NCI-H1694 (cell line): ENCODE results near the gene SEMA3G.

Experiments
- DNase-seq: peaks from one replicate; lab custom pipeline; 2025; lab: John Stamatoyannopoulos, UW

The SEMA3G gene

DNA sequence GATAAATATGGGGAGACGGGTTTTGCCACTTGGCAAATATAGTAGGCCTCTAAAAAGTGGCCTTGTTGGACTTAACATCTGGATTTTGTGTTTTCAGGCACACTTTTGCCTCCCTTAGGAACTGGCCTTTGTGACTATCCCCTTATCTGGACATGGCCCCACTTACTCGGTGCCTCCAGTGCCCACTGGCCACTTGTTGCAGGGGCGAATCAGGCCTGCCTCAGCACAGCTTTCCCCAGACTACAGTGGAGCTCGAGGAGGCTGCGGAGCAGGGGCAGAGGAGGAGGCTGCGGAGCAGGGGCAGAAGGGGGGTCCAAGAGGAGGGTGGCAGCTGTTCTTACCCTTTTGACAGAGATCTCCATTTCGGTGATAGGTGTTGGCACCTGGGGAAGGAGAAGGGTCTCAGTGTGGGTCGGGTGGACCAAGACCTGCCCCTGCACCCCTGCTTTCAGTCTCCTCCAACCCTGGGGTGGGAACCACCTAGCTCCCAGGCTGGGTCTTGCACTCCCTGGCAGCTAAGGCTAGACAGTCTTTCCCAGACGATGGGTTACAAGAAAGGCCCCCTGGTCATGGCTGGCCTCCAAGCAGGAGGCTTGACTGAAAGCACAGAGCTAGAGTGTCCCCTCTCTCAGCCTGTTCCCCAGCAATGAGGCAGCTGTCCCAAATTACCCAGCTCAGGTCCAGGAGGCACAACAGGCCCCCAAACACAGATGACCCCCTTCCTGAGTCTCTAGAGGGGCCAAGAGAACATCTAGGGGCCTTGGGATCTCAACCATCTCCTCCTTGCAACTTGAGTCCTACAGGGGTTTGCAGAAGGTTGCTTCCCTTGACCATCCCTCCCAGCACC is 6.1 kb downstream of the SEMA3G start:
- DNase-seq, result no peak

DNA sequence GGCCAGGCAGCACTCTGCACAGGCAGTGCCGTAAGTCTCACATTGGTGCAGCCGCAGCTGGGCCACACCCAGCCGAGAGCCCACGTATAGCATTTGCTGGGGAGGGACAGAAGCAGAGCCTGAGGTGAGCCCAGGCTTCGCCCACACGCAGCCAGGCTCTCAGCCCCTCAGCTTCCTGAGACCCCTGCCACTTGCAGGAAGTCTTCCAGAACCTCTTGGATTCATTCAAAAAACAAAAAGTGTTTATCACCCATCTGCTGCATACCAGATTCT is 6.9 kb downstream of the SEMA3G start:
- DNase-seq, result no peak

DNA sequence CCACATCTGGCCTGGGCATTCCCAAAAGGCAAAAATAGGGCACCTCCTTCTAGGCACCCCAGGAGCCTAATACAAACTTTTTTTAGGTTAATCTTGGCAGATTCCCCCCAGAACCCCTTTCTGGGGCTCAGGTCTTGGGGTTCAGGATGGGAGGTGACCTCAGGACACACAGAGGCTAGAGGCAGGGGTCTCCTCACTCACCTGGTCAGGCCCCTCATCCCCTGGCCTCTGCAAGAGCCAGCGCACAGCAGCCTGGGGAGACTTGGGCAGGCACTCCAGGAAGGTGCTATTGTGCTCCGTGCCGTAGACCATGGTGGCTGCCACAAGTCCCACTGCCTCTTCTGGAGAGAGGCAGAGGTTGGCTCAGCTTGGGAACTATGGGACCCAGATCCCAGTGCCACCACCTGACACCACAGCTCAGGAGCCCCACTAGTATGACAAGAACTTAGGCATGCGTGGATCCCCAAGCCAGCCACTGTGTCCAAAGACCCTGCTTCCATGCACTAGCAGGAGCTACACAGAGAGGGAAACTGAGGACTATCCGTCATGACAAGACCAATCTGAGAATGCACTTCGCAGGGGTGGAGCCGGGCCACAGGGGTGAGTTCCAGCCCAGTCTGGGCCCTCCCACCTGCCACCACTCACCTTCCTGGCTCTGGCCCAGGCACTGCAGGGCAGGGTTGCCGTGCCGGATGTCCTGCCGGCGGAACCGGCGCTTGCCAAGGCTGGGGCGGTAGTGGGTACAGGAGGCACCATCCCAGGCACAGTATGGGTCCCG is 7.4 kb downstream of the SEMA3G start:
- DNase-seq, result no peak

DNA sequence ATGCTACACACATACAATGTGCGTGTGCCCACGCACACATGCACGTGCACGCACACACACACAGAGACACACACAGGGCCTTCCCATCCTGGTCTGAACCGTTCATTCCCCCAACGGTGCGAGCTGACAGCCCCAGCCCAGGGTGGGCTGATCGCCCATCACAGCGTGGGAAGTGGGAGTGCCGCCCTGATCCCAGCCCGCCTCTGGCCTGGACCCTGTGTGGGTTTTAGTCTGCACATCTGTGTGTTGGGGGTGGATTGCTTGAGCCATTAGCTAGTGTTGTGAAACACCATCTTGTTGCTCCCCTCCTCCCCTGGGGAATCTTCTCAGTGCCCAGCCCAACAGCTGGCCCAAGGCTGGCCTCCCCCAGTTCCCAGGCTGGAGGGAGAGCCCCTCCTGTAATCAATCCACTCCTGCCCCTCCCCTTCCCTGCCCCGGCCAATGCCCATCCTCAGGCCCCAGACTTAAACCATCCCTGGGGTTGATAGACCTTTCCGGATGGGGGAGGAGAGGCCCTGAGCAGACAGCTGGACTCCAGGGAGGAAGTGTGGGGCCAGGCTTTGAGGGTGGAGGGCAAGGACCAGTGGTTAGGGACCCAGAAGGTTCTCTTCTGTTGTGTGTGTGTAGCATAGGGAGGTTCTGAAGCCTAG is 8.3 kb downstream of the SEMA3G start:
- DNase-seq, result no peak

DNA sequence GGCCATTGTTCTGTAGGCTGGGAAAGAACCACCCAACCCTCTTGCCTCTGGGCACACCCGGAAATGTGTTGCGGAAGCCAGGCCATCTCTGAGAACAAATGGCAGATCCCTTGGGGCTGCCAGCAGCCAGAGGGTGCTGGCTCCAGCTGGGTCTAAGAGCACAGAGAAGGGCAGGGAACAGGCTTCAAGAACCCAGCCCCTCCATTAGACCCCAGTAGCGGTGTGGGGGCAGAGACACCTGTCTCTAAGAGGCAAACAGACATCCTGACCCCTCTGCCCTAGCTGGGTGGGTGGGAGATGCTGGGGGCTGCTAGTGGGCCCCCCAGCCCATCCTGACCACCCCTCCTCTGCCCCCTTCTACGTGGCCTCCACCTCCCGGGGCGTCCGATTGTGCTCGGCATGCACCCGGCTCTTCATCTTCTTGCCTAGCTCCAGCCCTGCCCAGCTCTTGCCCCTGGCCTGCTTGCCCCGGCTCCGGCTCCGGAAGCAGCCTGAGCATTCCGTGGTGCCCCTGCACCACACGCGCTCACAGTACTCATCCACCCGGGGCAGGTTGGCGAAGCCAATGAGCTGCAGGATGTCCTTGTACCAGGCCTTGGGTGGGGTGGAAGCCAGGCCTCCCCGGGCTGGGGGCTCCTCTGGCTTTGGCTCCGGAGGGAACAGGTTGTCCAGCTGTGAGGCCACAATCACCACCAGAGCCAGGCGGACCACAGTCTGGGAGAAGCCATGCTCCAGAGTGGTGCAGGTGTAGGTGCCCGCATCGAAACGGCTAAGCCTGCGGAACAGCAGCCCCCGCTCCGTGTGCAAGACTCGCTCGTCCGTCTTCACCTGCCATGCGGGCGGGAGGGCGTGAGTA is 9.4 kb downstream of the SEMA3G start:
- DNase-seq, result no peak

DNA sequence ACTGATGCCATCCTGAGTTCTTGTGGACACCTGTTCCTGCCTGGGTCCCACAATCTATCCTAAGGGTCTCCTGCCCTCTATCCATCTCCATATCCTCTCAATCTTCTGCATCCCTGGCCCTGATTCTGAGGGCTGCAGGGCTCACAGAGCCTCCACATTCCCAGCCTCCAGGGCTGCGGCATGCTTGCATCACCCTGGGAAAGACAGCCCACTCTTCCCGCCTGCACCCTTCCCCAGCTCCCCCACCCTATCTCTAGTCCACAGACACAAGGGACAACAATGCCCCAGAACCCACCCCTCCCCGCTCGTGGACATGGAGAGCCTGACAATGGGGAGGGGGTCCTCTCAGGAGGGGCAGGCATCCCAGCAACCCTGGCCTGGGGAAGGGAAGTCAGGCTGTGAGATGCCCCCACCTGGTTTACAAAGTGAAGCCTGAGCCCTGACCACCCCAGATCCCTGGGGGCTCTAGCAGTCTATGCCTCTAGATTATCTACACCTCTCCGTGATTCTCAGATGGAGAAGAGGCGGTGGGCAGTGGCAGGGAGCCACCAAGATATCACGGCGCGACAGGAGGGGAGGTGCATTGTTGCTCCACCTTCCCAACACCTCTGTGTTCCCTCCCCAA is 10.3 kb downstream of the SEMA3G start:
- DNase-seq, result no peak

DNA sequence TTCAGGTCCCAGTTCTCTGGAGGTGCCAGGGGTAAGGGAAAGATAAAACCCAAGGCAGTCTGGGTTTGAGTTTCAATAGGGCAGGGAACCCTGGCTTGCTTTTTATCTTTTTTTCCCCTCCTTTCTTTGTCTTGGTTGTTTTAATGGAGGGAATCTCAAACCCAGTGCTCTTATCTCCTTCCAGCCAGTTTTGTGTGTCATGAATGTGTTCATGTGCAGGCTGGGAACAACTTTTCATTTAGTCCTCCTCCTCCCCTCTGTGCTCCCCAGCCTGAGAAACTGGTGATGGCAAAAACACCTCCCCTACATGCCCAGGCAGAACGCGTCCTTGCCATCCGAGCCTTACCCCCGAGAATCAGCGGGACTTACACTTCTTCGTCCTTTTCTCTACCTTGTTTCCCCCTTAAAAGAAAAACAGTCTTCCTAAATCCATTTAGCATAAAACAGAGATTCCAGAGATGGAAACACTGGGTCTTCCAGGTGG is 10.9 kb downstream of the SEMA3G start:
- DNase-seq, result no peak

DNA sequence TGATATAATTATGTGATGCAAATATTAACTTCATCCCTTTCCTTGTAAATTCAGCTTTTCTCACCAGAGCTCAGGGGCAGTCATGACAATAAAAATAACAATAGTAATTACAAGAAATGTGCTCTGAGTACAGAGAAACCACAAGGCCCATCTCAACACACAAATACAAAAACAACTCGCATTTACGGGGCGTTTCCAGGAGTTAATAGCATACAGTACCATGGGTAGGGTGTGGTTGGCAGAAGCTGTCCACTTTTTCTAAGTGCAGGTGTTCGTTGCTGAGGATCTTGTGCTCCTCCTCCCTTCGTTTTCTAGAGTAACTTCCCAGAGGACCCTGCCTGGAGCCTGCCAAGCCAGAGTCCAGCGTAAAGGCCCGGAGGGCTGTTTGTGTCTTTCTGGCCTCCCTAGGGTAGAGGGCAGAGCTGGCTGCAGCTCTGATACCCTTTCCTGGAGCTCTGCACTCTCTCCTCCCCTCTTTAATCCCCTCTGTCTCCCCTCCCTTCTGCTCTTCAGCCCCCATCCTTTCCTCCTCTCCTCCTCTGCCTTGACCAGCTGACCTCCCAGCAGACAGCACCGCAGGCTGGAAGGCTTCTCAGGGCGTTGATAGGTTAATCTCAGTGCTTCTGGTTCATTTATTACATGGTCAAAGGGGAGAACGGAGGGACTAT is 11.4 kb downstream of the SEMA3G start:
- no peak for DNase-seq

DNA sequence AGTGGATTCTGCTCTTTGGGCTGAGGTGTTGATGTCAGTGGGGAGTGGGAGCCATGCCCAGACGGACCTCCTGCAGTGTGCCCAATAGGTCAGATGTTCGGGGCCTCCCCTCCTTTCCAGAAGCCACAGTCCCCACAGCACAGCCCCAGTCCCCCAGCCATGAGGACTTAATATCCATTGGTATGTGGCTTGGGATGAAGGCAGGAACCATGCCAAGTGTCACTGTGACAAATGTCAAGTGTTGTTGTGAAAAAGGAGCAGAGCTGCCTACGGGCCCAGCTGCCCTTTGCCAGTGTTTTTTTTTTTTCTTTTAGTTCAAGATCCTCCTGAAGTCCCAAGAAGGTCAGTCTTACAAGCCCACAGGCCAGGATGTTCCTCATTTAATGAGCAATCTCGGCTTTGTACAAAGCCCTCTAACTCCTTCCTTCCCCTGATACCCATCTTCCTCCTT is 12.2 kb downstream of the SEMA3G start:
- DNase-seq, result no peak

DNA sequence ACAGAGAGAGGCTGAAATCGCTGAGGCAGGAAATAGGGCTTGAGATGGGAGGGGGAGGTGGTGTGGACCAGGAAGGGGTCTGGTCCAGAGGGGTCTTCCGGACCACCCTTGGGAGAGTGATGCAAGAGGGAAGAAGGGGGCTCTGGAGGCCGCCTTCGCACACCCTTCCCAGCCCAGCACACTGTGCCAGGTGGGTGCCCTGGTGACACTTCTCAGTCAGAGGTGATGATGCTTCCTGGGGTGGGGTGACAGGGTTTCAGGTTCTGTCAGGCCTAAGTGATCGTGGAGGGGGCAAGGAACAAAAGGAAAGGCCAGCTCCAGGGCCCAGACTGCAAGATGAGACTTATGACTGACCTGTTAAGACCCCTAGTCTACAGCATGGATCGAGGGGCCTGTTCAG is 12.7 kb downstream of the SEMA3G start:
- no peak for DNase-seq

DNA sequence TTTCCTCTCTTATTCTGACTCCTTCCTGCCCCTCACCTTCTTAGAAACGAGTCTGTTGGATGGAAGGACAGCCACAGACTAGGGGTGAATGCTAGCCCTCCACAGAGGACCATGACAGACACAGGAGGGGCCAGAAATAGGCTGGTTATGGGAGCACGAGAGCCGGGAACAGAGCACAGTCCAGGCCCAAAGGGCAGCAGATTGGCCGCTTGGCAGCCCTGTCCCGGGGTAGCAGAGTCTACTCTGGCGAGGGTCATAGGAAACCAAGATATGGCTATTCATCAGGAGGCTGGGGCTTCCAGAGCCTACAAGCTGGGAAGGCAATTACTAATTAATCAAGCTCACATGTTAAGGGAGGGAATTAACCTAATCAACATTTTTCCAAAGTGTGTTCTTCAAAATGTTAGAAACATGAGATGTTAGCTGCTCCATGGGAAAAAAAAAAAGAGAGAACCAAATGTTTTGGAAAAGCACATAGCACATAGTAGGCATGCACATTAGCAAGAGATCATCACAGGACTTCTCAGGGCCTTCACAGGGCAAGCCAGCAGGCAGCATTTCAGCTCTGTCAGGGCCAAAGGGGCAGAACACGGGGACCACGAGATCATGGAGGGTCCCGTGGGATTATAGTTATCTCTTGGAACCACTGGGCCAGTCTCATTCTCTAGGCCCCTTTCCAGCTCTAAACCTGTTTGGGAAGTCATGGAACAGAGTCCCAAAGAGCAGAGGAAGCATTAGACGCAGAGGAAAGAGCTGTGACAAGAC is 13.3 kb downstream of the SEMA3G start:
- no peak for DNase-seq

DNA sequence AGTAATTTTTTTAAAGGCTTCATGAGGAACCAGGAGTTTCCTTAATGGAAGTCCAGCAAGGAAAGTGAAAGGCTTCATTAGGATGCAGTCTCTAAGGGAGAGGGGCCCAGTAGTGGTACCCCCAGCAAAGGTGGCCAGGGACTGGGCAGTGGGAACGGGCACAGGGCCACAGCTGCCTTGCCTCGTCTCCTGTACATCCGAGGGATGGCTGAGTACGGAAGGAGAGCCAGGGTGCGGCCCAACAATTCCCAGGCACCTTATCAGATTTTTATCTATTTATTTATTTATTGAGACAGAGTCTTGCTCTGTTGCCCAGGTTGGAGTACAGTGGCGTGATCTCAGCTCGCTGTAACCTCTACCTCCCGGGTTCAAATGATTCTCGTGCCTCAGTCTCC is 14.5 kb downstream of the SEMA3G start:
- no peak for DNase-seq

DNA sequence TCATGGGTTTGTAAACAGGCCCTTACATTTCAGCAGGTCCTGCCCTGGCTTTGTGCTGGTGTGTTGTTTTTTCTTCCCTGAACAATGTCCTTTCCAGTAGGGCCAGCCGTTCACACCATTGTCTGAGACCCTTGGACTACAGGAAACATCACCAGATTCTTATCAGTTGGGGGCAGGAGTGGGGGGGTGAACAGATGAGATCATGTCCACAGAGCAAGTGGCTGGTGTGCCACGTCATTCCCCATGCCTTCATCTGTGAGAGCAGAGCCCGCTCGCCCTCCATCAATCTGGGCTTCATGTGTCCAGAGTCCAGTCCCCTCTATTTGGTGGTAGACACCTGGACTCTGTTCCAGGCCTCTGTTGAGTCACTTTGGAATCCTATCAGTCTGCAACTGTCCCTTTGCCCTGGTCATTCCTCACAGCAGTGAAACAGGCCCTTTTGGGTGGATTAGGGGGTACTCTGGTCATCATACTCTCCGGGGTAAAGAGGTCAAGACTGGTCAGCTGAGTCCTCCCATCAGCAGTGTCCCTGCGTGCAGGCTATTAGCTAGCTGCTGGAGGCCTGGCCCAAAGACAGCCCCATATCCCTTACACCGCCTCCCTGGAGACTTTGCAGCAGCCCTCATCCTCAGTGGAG is 15.0 kb downstream of the SEMA3G start:
- no peak for DNase-seq

DNA sequence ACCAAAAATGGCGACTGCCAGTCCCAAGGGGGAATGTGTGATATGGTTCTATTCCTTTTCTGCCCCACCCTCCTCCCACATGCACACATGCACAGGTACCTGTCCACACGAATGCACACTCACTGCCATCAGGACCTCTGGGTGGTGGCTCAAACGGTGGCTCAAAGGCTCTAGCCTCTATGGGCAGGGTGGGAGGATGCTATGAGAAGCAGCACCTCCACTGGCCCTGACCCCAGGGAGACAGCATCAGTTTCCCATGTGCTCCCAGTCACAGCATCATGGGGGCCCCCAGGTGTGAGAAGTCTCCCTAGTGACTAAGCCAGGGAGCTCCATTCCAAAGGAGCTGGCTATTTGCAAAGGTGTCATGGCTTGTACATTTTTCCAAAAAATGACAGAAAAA is 15.9 kb downstream of the SEMA3G start:
- no peak for DNase-seq

DNA sequence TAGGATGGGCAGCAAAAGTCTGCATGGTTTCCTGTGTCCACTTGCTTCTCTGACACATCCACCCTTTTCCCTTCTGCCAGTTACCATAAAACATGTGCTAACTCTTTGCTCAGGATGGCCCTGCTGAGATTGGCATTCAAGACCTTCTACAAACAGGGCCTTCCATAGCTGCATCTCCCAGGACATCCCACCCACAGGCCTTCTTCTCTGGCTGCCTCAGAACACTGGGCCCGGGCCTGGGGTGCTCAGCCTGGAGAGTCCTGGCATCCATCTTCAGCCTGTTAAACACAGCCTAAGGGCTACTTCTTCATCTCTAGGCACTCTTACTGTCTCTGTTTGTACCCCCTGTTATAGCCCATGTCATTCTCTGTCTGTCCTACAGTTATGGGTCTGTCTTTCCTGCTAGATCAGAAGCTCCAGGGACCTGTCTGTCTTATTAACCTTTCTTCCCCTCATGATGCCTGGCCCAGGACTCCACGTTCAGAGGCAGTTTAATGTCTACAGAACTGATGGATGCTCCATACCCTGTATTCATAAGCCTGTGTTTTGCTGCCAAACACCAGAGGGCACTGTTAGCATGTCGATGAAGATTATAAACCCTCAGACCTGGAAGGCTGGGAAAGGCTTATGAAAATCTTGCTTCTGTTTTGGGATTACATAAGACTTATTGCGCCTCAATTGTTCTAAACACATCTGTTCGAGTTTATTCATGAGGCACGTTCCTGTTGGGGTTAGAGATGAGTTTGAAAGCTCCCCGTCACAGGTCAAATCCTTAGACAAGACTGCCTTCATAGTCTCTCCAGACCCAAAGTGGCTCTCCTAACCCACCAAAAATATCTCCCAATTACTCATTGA is 16.5 kb downstream of the SEMA3G start:
- DNase-seq, result peak; percentile 30

DNA sequence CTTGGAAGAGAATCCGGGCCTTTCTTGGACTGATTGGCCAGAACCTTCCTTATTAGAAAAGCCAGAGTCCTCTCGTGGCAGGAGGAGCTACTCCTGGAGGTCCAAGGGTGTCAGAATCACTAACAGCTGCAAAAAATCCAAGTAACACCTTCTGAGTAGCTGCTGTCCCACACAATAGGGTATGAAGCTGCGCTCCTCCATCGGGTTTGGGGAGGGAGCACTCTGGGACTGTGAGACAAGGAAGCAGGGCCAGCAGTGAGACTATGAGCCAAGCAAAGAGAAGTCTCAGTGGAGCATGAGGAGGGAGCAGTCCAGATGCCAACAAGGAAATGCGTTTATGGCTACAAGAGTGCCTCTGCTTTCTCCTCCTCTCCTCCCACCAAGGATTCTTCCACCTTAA is 21.7 kb downstream of the SEMA3G start:
- DNase-seq, result no peak

DNA sequence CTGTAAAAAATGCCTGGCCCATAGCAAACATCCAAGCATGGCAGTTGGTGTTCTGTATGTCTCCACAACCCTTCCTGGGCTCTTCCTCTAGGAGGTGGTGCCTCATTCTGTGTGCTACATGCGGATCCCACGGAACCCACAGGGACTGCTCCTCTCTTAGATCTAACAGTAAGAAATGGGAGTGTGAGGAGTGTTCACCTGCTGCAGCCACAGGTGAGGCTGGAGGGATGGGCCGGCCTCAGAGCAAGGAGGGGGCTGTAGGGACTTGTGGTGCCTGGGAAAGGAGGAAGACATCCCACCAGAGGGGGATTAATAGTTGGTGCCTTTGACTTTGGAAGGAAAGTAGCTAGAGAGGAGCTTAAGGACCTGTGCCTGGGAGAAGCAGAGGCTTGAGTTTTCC is 22.2 kb downstream of the SEMA3G start:
- DNase-seq, result no peak

DNA sequence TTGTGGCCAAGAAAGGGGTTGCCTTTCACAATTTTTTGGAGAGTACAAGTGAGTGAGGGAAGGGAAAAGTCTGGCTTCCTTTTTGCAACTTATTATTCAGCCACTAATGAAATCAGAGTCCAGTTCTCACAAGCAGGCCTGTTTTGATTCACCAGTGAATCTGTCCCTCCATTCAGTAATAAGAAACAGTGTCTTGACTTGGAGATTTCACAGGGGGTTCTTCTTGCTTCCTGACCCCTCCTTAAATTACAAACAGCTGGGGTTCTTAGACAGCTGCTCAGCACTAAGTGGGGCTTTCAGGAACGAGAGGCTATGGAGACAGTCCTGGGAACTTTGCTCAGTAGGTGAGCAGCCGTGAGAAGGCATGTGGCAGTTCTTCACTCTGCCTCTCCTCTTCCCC is 24.5 kb downstream of the SEMA3G start:
- no peak for DNase-seq

DNA sequence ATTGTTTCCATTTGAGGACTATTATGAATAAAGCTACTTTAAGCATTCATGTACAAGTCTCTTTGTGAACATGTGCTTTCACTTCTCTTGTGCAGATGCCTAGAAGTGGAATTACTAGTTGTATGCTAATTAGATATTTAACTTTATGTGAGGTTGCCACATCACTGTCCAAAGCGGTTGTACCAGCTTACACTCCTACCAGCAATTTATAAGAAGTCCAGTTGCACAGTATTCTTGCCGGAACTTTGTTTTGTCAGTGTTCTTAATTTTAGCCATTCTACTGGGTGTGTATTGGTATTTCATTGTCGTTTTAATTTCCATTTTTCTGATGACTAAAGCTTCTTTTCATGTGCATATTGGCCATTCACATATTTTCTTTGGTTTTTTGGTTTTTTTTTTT is 29.1 kb downstream of the SEMA3G start:
- no peak for DNase-seq
